ENCODE data around the gene HSPB7. TPM values are rescaled to one million over a fixed set of nuclear protein-coding genes. Genes with fewer than 3 reads are reported as not detected.
"Not testable (repeated sequence)": the region's sequence is repeated elsewhere in the genome, so short reads cannot be mapped to it uniquely, and the experiment has no call there.

Gene HSPB7
- polyA plus RNA-seq, 1 donor (not counting 4 experiments of a cell fraction or from before 2014, with no cell fraction given), result 0.05 TPM

- H3K27me3 ChIP-seq (ENCODE audit: control insufficient read depth, extremely low read depth, insufficient read depth, low read length), result no peaks in the 10 kb centered on the region
- H3K9me3 ChIP-seq (ENCODE audit: control insufficient read depth, low read depth, low read length), result no peaks in the 10 kb centered on the region
- DNase-seq (ENCODE audit: low read depth, low spot score), result no peak
- dilution Hi-C loops (cut with MboI; ENCODE audit: extremely low pct_ligation_motif_present, low sequenced_read_pairs), result no loop called here
- H4K20me1 ChIP-seq (ENCODE audit: control insufficient read depth, extremely low read depth, insufficient read depth, low read length), result no peaks in the 10 kb centered on the region
- FAIRE-seq, result no peak
- no peaks in the 10 kb centered on the region for H3K79me2 ChIP-seq (ENCODE audit: control insufficient read depth, insufficient read depth, low read length)
- H3K9me1 ChIP-seq (ENCODE audit: control insufficient read depth, extremely low read depth, insufficient read depth, low read length), result no peaks in the 10 kb centered on the region
- no peak overlapping the region for H3K27ac ChIP-seq (ENCODE audit: control insufficient read depth, insufficient read depth, low read length)
- no peak overlapping the region for H2AFZ ChIP-seq (ENCODE audit: control insufficient read depth, low read length)
- H3K4me1 ChIP-seq (ENCODE audit: control insufficient read depth, extremely low read depth, insufficient read depth, low read length), result no peaks in the 10 kb centered on the region
- H3K36me3 ChIP-seq (ENCODE audit: control insufficient read depth in 2 of 2, extremely low read depth in 1 of 2, insufficient read depth in 2 of 2, low read length in 2 of 2), result no peaks in the 10 kb centered on the region
- no peak overlapping the region for H3K9ac ChIP-seq (ENCODE audit: control insufficient read depth, extremely low read depth, insufficient read depth, low read length)
- H3K4me3 ChIP-seq (ENCODE audit: control insufficient read depth in 2 of 3, extremely low read depth in 1 of 3, insufficient read depth in 2 of 3, low read depth in 1 of 3, low read length in 3 of 3), result no peak overlapping the region
- H3K4me2 ChIP-seq (ENCODE audit: control insufficient read depth, extremely low read depth, insufficient read depth, low read depth, low read length), result no peak overlapping the region
- TF ChIP-seq CTCF (optimal IDR thresholded peaks at IDR 0.05 in 1 of 3, IDR thresholded peaks at IDR 0.05 in 1 of 3, conservative IDR thresholded peaks at IDR 0.05 in 1 of 3; ENCODE audit: extremely low read depth in 1 of 3, insufficient read depth in 2 of 3, low read length in 3 of 3) (no peak), EZH2 (IDR thresholded peaks at IDR 0.05; ENCODE audit: low read length) (no peak)
Observed at GRCh38 chr1:16038620-16038912, 20.7 kb upstream of the HSPB7 start.

- FAIRE-seq; dilution Hi-C loops (cut with MboI; ENCODE audit: extremely low pct_ligation_motif_present, low sequenced_read_pairs): not testable (repeated sequence)
Observed at GRCh38 chr1:16036461-16036860, 18.6 kb upstream of the HSPB7 start.

GRCh38 chr1:16033103-16033632, 15.3 kb upstream of the HSPB7 start:
- DNase-seq (ENCODE audit: low read depth, low spot score); dilution Hi-C loops (cut with MboI; ENCODE audit: extremely low pct_ligation_motif_present, low sequenced_read_pairs); H3K4me2 ChIP-seq (ENCODE audit: control insufficient read depth, extremely low read depth, insufficient read depth, low read depth, low read length); H3K27me3 ChIP-seq (ENCODE audit: control insufficient read depth, extremely low read depth, insufficient read depth, low read length); H3K36me3 ChIP-seq (ENCODE audit: control insufficient read depth in 2 of 2, extremely low read depth in 1 of 2, insufficient read depth in 2 of 2, low read length in 2 of 2); H3K4me3 ChIP-seq (ENCODE audit: control insufficient read depth in 2 of 3, extremely low read depth in 1 of 3, insufficient read depth in 2 of 3, low read depth in 1 of 3, low read length in 3 of 3); H2AFZ ChIP-seq (ENCODE audit: control insufficient read depth, low read length); H3K79me2 ChIP-seq (ENCODE audit: control insufficient read depth, insufficient read depth, low read length); H3K27ac ChIP-seq (ENCODE audit: control insufficient read depth, insufficient read depth, low read length); H3K9ac ChIP-seq (ENCODE audit: control insufficient read depth, extremely low read depth, insufficient read depth, low read length); FAIRE-seq; H3K9me1 ChIP-seq (ENCODE audit: control insufficient read depth, extremely low read depth, insufficient read depth, low read length); H3K9me3 ChIP-seq (ENCODE audit: control insufficient read depth, low read depth, low read length); H4K20me1 ChIP-seq (ENCODE audit: control insufficient read depth, extremely low read depth, insufficient read depth, low read length); H3K4me1 ChIP-seq (ENCODE audit: control insufficient read depth, extremely low read depth, insufficient read depth, low read length): not testable (repeated sequence)

More at GRCh38 chr1:16036461-16036860, 18.6 kb upstream of the HSPB7 start:
- H3K27ac ChIP-seq (ENCODE audit: control insufficient read depth, insufficient read depth, low read length); H3K9me1 ChIP-seq (ENCODE audit: control insufficient read depth, extremely low read depth, insufficient read depth, low read length); H3K4me2 ChIP-seq (ENCODE audit: control insufficient read depth, extremely low read depth, insufficient read depth, low read depth, low read length); DNase-seq (ENCODE audit: low read depth, low spot score); H4K20me1 ChIP-seq (ENCODE audit: control insufficient read depth, extremely low read depth, insufficient read depth, low read length); H3K9ac ChIP-seq (ENCODE audit: control insufficient read depth, extremely low read depth, insufficient read depth, low read length); H3K27me3 ChIP-seq (ENCODE audit: control insufficient read depth, extremely low read depth, insufficient read depth, low read length); H3K4me3 ChIP-seq (ENCODE audit: control insufficient read depth in 2 of 3, extremely low read depth in 1 of 3, insufficient read depth in 2 of 3, low read depth in 1 of 3, low read length in 3 of 3); H3K4me1 ChIP-seq (ENCODE audit: control insufficient read depth, extremely low read depth, insufficient read depth, low read length); H3K79me2 ChIP-seq (ENCODE audit: control insufficient read depth, insufficient read depth, low read length); H2AFZ ChIP-seq (ENCODE audit: control insufficient read depth, low read length); H3K36me3 ChIP-seq (ENCODE audit: control insufficient read depth in 2 of 2, extremely low read depth in 1 of 2, insufficient read depth in 2 of 2, low read length in 2 of 2); H3K9me3 ChIP-seq (ENCODE audit: control insufficient read depth, low read depth, low read length): not testable (repeated sequence)
